Cortex of kidney (tissue), 1 donor: ENCODE results near the gene USP28.

Experiments used
- DNase-seq: peaks from one replicate; lab custom pipeline; 2025; lab: John Stamatoyannopoulos, UW

USP28 gene

GRCh38 chr11:113876798-113877669 is 1.7 kb upstream of the USP28 start:
- DNase-seq, result no peak

DNA sequence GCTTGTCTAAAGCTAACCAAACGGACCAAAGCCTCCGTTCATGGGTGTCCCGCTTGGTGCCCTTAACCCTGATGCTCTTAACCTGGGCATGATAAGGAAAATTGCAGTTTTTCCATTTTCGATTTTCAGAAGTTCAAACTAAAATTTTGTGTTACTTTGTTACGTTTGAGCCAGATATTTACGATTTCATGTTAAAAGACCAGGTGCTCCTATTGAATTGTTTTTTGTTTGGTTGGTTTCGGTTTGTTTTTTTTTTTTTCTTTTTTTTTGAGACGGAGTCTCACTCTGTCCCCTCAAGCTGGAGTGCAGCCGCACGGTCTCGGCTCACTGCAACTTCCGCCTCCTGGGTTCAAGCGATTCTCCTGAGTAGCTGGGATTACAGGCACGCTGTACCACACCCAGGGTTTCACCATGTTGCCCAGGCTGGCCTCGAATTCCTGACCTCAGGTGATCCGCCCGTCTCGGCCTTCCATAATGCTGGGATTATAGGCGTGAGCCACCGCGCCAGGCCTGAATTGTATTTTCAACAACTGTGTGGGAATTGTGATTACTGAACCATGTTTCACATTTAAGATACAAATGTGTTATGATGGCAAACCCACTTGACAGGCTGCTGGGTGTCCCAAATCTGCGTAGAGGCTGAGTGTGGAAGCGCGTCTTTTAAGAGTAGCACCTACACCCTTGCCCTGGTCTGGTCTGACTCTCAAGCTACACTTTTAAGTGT is 864 bp upstream of the USP28 start:
- no peak for DNase-seq

GRCh38 chr11:113874581-113875233 is 665 bp downstream of the USP28 start:
- no peak for DNase-seq

- DNase-seq, result no peak
Observed at GRCh38 chr11:113874096-113874495, 1.3 kb downstream of the USP28 start.

- no peak for DNase-seq
Observed at GRCh38 chr11:113873236-113873626, 2.1 kb downstream of the USP28 start.

DNA sequence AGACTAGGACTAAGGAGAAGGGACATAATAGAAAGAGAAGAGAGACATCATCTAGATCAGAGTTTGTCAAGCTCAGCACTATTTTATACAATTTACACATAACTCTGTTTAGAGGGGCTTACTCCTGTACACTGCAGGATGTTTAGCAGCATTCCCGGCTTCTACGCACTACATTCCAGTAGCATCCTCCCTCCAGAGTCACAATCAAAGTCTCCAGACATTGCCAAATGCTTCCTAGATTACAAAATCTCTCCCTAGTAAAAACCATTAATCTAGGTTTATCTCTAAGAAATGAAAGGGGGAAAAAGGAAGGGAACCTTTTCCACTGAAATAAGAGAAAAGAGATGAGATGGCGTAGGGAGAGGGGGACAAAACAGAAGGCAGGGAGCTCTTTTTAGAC is 4.0 kb downstream of the USP28 start:
- no peak for DNase-seq

DNA sequence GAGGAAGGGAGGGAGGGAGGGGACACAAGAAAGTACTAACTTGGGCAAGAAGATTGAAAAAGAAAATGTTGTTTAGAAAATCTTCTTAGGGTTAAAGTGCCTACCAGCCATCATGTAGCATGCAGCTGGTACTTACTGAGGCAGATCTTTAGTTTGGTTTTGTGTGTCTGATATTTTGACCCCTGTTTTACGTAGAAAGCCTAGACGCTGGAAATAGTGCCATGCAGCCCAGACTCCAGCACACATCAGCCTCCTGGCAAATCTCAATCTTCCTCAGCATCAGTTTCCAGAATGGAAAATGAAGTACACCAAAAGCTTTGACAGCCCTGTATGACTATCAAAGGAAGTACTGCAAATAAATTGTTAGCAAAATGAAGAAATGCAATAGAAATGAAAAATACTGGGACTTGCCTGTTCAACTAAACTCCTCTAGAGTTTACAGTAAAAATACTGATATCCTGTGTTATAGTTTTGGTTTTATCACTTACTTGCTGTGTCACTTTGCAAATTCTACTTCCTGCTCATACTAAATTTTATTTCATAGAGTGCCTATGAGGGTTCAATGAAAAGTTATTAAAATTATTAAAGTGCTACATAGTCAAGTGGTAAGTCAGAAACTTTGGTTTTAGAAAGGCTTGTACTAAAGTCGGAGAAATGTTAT is 7.4 kb downstream of the USP28 start:
- no peak for DNase-seq

GRCh38 chr11:113865873-113866272 is 9.5 kb downstream of the USP28 start:
- no peak for DNase-seq

DNA sequence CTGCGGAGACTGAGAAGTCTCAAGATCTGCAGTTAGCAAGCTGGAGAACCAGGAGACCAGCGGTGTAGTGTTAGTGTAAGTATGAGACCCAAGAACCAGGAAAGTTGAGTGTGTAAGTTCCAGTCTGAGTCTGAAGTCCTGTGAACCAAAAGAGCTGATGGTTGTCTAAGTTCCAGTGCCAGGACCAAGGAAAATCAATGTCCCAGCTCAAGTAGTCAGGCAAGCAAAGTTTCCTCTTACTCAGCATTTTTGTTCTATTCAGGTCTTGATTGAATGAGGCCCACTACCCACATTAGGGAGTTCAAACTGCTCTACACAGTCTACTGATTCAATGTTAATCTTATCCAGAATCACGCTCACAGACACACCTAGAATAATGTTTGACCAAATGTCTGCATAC is 11.0 kb downstream of the USP28 start:
- DNase-seq, result no peak

GRCh38 chr11:113862435-113862834 is 12.9 kb downstream of the USP28 start:
- no peak for DNase-seq

DNA sequence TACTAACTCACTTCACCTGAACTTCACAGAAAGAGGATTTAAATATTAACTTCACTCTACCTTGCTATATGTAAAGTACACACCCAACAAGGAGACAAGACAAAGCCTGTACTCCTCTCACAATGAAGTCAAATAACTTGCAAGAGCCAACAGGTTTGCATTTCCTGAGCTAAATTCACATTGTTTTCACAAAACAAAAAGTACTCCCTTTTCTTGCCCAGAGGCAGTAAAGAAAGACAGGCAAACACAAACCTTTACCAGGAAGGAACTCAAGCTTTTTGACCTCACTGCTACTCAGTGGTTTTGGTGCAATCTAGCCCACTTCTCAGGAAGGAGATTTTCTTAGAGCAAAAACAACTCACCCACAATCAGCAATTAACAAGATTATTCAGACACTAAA is 15.7 kb downstream of the USP28 start:
- DNase-seq, result no peak

DNA sequence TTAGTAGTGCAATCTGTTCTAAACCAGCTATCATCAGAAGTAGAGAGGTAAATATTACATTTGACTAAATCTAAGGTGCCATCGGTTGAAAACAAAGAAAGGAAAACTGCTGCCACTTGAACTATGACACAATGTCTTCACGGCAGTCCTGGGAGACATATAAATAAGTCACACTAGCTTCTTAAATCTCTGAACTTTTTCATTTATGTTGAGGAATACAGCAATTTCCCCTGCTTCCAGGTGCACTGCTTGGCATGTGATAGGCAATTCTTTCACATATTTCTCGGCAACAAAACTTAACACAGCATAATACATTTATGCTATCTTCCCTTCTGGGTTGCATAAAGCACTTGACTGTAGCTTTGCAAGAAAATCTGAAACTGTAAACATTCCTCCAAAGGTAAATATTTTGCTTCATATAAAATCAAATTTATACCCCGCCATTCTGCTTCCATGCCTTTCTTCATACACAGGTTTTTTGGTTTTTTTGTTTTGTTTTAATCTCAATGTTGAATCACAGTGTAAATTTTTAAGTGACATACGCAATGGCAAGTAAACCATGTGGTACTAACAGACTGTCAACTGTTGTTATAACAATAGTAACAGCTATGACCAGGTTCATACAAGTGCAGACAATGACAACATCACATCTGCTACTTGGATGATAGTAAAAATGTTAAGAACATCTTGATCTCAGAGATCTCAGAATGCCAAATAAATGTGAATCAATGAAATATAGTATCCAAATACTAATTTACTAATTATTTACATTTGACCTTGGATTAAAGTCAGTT is 18.2 kb downstream of the USP28 start:
- DNase-seq, result no peak

- no peak for DNase-seq
Observed at GRCh38 chr11:113855803-113856202, 19.6 kb downstream of the USP28 start.

DNA sequence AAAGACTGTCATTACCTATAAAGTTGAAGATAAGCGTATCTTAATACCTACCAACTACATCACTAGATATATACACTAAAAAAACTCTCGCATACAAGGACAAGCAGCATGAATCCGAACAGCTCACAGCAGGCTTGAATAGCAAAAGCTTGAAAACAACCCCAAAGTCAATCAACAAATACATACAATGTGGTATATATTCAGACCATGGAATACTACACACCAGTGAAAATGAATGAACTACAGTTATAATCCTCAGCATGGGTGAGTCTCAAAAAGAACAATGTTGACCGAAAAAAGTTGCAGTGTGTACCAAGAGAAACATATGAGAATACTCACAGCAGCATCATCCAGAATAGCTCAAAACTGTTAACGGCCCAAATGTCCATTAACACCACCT is 25.2 kb downstream of the USP28 start:
- no peak for DNase-seq

DNA sequence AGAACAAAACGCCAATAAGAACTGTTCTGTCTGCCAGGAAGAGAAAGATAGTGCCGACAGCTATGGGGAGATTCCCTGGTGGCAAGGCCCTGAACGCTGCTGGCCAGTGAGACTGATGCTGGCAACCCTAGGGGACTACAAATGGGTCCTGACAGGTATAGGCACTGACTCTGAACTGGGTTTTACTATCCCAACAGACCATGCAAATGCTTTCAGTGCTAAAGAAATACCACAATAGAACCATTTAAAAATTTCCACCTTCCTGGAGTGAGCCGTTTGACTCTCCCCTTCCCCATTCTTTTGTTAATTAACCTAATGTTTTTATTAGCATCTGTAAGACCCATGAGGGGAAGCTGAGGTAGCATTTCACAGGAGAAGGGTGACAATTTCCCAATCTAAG is 25.7 kb downstream of the USP28 start:
- no peak for DNase-seq

DNA sequence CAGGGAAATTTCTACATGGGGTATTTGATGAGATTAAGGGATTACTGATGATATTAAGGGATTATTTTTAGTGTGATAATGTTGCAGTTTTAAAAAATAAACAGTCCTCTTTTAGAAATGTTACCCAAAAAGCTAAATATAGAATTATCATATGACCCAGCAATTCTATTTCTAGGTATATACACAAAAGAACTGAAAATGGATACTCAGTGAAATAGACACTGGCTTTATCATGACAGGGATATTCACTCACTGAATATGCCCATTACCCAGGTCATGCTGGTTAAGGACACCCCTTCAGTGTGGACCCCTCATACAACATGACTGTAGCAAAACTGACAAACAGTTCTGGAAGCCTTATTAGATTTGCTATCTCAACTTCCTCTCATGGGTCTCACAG is 27.8 kb downstream of the USP28 start:
- DNase-seq, result no peak

- DNase-seq, result no peak
Observed at GRCh38 chr11:113847111-113847510, 28.3 kb downstream of the USP28 start.

GRCh38 chr11:113841691-113842090 is 33.7 kb downstream of the USP28 start:
- DNase-seq, result no peak

DNA sequence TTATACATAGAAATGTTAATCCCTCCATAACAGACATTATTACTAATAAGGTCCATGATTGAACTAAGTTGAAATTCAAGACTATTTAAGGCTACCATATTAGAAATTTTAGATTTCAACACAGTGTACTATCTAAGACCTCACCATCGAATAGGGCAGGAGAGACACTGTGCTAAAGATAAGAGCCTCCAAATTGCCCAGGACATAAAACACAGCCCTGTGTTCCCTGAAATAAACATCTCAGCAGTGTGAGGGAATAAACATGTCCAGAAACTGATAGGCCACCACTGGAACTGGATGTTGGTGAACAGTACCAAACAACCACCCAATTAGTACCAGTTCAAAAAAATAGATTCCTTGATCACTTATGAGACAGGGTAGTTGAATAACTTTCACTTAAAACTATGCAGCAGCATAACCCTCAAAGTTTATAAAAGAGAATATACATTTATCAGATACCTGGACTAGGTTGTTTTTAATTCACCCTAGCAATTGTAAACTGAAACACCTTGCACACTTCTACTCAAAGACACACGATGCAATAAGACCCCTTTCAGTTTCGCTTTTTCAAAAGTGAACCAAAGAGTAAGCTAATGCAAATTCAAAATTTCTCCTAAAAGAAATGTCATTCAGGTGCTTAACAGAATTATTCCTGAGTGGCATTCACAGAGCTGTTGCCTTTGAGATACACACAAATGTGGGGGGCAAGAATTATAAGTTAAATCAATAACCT is 34.3 kb downstream of the USP28 start:
- DNase-seq, result no peak

- no peak for DNase-seq
Observed at GRCh38 chr11:113839842-113840241, 35.5 kb downstream of the USP28 start.

GRCh38 chr11:113838005-113838404 is 37.4 kb downstream of the USP28 start:
- DNase-seq, result no peak
